Measurements from ENCODE around the gene PRDM1. TPM values are rescaled to one million over a fixed set of nuclear protein-coding genes. Genes with fewer than 3 reads are reported as not detected.

Gene PRDM1
- total RNA-seq, result 10 to 100 TPM in 3 of 4 donors, 1 to 10 TPM in 1; 6.4 to 57.8 (median 14.9) TPM

DNA sequence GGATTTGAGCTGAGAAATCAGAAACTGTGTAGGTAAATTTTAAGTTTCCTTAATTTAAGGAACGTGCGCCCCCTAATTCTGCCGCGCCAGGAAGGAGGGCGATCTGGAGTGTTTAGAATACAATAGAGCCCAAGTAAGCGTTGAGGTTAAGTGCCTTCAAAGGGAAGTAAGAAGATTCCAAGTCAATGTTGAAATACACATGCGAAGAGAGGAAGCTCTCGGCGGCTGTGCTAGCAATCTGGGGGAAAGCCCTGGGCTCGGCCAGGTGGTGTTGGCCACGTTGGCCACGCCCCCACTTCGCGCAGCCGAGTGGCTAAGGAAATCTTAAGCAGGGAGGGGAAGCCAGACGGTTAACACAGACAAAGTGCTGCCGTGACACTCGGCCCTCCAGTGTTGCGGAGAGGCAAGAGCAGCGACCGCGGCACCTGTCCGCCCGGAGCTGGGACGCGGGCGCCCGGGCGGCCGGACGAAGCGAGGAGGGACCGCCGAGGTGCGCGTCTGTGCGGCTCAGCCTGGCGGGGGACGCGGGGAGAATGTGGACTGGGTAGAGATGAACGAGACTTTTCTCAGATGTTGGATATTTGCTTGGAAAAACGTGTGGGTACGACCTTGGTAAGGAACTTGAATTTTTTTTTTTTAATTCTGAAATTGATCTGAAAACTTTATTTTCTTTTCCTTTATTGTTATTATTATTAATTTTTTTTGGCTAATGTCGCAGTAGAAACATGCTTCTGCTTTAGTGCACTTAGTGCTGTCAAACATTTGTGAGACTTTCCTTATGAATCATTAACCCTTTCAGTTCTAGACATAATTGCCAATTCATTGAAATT, at the start of gene PRDM1:
Gene PRDM1 (plus strand): TSS at position 353 of the 830 bp plus-strand sequence. CDS start 218 bp downstream, at position 571.
- Histone ChIP-seq H3K4me3 (peak within 1 kb of the TSS; percentile 34 to 61 (median 50)), H3K9me3 (no peaks in the 10 kb centered on the region), H3K4me1 (peaks cover 0 to 8% (median 1%) of the 10 kb centered on the region in 4 donors), H3K27ac (peak within 1 kb of the TSS; percentile 20 to 76 (median 72)), H3K36me3 (no peaks in the 10 kb centered on the region), H3K27me3 (no peaks in the 10 kb centered on the region)
- TF ChIP-seq, protein P1, sequence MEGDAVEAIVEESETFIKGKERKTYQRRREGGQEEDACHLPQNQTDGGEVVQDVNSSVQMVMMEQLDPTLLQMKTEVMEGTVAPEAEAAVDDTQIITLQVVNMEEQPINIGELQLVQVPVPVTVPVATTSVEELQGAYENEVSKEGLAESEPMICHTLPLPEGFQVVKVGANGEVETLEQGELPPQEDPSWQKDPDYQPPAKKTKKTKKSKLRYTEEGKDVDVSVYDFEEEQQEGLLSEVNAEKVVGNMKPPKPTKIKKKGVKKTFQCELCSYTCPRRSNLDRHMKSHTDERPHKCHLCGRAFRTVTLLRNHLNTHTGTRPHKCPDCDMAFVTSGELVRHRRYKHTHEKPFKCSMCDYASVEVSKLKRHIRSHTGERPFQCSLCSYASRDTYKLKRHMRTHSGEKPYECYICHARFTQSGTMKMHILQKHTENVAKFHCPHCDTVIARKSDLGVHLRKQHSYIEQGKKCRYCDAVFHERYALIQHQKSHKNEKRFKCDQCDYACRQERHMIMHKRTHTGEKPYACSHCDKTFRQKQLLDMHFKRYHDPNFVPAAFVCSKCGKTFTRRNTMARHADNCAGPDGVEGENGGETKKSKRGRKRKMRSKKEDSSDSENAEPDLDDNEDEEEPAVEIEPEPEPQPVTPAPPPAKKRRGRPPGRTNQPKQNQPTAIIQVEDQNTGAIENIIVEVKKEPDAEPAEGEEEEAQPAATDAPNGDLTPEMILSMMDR (IDR thresholded peaks at IDR 0.05), result peak in 4 of 6 experiments; percentile 22 to 58 (median 54)
- TF ChIP-seq POLR2A (IDR thresholded peaks at IDR 0.05), result peak; percentile 53 to 87
- peak; percentile 90 to 98 (median 96) for DNase-seq

DNA sequence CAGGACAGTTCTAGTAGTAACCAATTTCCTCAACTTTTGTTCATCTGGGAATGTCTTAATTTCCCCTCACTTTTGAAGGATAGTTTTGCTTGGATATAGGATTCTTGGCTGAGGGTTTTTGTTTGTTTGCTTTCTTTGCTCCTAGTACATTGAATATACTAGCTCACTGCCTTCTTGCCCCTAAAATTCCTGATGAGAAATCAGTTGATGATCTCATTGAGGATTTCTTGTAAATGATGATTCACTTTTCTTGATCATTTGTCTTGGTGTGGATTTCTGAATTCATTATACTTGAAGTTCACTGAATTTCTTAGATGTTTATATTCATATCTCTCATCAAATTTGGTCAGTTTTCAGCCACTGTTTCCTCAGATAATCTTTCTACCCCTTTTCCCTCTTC, 49.1 kb upstream of the PRDM1 start:
- no peak for TF ChIP-seq POLR2A (IDR thresholded peaks at IDR 0.05)
- TF ChIP-seq, protein P1 (IDR thresholded peaks at IDR 0.05), result no peak
- Histone ChIP-seq H3K4me3 (no peak overlapping the region), H3K4me1 (no peaks in the 10 kb centered on the region)

DNA sequence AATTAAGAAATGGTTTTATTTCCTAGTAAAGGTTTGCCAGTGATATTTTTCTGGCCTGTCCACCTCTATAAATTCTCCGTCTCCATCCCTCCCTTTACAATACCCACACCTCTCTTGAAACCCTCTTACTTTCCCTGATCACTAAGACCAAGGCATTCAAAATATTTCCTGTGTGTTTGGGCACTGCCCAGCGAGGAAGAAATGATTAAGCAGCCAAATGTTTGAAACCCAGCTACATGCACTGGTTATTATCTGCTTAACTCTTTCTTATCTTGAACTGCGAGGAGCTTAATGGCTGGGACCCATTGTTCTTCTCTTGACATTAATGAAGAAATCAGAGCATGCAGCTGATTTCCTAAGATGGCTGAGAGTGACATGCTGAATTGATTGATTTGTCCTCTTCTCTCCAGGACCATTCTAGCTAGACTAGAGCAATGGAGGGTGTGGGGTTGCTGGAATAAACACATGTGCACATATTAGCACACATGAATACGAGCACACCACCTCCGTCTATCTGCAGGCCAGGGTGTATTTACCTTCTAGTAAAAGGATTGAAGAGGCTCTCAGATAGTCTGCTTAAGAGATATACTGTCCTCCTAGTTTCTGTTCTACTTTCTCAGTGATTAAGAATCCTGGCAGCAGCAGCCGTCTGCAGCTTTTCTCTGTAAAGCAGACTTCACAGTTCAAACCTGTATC, 46.1 kb upstream of the PRDM1 start:
- Histone ChIP-seq H3K9me3 (no peaks in the 10 kb centered on the region), H3K27me3 (no peaks in the 10 kb centered on the region), H3K36me3 (no peaks in the 10 kb centered on the region), H3K27ac (no peak overlapping the region), H3K4me3 (no peak overlapping the region), H3K4me1 (no peaks in the 10 kb centered on the region)
- no peak for DNase-seq
- TF ChIP-seq, protein P1 (IDR thresholded peaks at IDR 0.05), result no peak
- no peak for TF ChIP-seq POLR2A (IDR thresholded peaks at IDR 0.05)

More for the DNA sequence above, 49.1 kb upstream of the PRDM1 start:
- Histone ChIP-seq H3K36me3 (no peaks in the 10 kb centered on the region), H3K9me3 (no peaks in the 10 kb centered on the region), H3K27me3 (no peaks in the 10 kb centered on the region), H3K27ac (no peak overlapping the region)
- no peak for DNase-seq

DNA sequence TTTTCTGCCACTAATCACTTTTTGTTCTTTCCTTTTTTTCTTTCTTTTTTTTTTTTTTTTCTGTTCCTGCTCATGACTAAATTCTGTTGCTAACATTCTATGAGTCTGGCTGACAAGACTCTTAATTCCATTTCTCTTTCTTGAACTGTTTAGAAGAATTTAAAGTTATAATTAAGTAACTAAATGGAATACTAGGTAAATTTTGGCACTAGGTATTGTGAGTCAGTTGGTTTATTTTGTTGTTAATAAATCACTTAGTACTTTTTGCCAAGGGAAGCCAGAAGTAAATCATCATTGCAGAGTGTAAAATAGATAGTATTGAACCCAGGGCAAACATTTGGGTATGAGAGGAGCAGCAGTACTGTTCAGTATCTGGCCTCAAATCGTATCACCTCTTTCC, 42.0 kb upstream of the PRDM1 start:
- Histone ChIP-seq H3K27ac (no peak overlapping the region), H3K27me3 (no peaks in the 10 kb centered on the region), H3K36me3 (no peaks in the 10 kb centered on the region), H3K4me3 (no peak overlapping the region), H3K9me3 (no peaks in the 10 kb centered on the region), H3K4me1 (no peaks in the 10 kb centered on the region)
- no peak for TF ChIP-seq POLR2A (IDR thresholded peaks at IDR 0.05)
- TF ChIP-seq, protein P1 (IDR thresholded peaks at IDR 0.05), result no peak
- no peak for DNase-seq

DNA sequence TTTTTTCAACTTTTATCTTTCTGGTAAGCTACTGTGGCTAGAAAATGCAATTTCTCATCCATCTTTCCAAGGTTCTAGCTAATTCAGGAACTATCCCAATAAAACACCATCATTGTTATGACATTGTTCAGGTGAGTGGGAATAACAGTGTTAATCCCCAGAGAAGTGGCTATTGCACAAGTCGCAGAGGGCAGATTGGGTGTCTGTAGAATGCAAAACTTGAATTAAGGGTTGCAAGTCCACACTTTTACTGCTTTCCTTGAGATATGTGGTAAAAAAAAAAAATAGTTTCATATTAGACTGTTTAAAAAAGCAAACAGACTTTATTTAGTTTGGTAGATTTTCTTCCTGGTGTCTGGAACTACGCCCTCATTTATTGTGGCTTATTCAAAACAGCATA, 41.1 kb upstream of the PRDM1 start:
- Histone ChIP-seq H3K27ac (no peak overlapping the region), H3K9me3 (no peaks in the 10 kb centered on the region), H3K36me3 (no peaks in the 10 kb centered on the region), H3K4me3 (no peak overlapping the region), H3K27me3 (no peaks in the 10 kb centered on the region), H3K4me1 (no peaks in the 10 kb centered on the region)
- no peak for TF ChIP-seq POLR2A (IDR thresholded peaks at IDR 0.05)
- TF ChIP-seq, protein P1 (IDR thresholded peaks at IDR 0.05), result no peak
- DNase-seq, result no peak

All from Peyer's patch (tissue), 4 donors.